Measurements from ENCODE around the gene ACKR3.

ACKR3 gene

DNA sequence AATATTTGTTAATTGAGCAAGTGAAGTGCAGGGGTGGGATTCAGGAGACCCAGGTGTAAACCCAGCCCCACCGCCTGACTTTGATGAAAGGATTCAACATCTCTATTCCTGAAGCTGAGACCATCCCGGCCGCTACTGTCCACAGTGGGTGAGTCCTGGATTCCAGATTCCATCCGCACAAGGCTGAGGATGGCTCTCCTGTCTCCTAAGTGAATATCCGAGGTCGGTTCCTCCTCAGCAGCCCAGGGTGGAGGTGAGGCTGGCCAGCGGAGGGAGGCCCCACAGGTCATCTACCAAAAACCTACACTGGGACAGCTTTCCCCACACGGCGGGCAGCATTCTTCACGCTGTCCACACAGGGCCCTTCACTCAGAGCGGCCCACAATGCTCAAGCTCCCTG is 57.6 kb downstream of the ACKR3 start:
- in situ Hi-C loops (cut with HindIII; ENCODE audit: low sequenced_read_pairs), result no loop called here

DNA sequence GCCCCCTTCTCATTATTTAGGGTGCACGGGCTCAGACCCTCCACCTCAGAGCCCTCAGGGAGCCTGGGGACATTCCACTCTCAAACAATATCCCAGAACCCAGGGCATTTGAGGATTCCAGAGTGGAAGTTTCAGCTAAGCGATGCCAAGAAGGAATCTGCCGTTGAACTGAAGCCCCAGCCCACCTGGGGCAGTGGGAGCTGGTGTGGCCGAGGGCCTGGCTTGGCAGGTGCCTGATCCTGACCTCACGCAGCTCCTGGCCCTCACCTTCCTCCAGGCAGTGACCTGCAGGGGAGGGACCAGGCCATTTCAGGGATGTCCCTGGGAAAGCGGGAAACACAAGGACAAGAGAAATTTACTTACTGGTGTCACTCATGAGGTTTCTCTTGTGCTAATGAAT is 58.2 kb downstream of the ACKR3 start:
- in situ Hi-C loops (cut with HindIII; ENCODE audit: low sequenced_read_pairs), result no loop called here

DNA sequence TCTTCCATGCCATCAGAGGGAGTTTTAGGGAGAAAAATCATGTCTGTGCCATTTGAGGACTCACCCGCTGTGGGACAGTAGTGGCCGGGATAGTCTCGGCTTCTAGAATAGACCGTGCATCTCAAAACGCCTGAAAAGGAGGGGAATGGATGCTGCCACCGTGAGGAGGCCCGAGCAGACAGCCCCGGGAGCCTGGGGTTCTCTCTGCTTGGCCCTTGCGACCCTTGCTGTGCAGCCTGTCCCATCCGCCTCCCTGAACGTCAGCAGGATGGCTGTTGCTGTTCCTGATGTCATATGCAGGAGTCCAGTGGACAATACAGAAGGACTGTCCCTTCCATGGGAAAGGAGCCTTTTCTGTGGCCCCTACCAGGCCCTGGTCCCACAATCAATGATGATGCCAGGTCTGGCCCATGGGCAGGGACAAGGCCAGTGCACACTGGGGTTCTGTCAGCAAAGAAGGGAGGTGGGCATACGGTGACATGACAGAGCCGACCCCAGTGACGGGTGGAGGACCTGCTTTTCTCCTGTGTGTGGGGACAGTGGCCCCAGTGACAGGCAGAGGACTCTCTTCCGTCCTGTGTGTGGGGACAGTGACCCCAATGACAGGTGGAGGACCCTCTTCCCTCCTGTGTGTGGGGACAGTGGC is 58.8 kb downstream of the ACKR3 start:
- in situ Hi-C loops (cut with HindIII; ENCODE audit: low sequenced_read_pairs), result no loop called here

DNA sequence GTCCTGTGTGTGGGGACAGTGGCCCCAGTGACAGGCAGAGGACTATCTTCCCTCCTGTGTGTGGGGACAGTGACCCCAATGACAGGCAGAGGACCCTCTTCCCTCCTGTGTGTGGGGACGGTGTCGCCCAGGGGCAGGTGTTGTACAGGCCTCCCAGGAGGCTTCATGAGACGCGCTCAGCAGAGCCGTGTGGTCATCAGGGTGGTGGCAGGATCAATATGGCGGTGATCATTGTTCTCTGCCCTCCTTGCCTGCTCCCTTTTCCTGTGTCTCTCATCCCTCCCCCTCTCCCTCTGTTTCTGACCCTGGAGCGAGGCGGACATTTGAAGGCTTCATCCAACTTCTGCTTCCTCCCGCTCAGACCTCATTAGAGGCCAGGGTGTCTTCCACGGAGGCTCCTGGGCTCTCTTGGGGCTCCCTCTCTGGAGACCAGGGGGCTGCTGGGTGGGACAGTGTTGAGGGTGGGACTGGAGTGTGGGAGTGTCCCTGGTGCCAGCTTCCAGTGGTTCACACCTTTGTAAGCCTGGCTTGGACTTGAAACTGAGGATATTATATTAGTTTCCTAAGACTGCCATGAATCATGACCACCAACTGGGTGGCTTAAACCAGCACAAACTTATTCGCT is 59.5 kb downstream of the ACKR3 start:
- in situ Hi-C loops (cut with HindIII; ENCODE audit: low sequenced_read_pairs), result no loop called here

DNA sequence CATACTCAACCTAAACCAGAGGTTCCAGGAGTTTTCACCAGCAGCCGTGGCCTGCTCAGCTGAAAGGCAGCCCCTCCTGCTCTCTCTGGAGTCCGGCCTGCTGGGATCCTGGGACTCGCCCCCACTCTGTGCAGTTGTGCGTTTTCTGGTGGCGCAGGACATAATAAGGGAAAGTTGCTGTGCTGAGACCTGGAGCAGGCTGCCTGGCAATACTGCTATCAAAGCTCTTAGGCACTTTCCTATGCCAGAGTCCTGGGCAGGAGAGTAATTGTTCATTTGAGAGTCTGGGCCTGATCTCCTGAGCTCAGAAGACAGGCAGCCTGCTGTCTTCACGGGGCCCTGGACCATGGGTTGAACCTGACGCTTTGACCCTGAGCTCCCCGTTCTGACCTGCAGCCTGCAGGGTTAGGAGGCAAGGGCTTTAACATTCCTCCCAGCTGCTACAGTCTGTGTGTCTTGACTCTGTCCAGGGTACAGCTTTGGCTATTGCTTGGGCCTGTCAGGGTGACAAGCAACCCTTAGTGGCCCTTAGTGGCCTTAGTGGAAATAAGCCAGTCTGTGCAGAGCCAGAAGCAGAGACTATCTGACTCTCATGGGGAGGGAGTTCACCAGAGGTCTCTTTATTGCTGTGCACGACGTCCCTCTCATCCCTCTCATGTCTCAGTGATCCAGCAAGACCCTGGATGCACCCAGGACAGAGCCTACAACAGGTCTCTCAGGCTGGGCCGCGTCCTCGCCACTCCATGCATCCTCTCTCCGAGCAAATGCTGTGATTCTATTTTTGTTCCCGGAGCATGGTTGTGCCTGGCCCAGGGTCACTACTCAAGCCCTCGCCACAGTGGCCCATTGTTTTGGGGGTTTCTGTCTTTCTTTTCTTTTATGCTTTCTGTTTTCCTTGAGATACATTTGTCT is 60.6 kb downstream of the ACKR3 start:
- in situ Hi-C loops (cut with HindIII; ENCODE audit: low sequenced_read_pairs), result no loop called here

DNA sequence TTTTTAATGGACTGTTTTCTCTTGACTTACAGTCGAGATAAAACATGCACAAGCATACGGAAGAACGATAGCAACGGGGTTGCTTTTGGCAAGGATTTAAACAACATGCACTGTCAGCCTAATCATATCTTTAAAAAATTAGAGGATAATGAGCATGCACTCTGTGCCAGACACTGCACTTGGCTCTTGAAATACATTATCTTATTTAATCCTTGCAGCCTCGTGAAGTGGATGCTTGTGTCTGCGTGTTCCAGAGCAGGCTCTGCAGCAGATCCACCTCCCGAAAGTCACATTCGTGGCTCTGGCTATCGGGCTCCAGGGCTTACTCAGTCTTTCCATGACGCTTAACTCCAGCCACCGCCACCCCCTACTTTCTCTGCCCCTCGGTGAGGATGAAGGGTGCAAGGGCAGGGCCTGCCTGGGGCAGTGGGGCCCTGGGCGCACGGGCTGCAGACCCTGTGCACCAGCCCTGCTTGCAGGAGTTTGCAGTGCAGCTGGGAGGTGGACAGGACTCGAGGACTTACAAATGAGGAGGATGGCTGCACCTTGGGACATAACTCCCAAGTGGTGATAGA is 61.7 kb downstream of the ACKR3 start:
- in situ Hi-C loops (cut with HindIII; ENCODE audit: low sequenced_read_pairs), result no loop called here

DNA sequence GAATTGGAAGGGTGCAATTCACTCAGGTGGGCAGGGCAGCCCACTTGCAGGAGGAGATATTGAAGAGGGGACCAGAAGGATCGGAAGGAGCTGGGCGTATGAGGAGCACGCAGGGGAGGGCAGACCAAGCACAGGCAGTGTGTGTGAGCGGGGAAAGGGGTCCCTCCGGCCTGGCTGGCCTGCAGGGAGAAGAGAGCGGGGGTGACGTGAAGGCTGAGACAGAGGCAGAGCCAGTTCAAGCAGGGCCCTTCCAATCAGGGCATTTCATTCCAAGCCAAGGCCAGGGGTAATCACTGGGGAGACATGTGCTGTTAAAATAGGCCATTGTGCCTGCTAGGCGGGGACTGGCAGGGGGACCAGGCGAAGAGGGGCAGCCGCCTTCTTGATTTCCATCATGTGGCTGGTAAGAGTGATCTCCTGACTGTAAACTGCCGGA is 62.2 kb downstream of the ACKR3 start:
- in situ Hi-C loops (cut with HindIII; ENCODE audit: low sequenced_read_pairs), result no loop called here
